ENCODE measurements around the gene FAM20C. TPM values are rescaled to one million over a fixed set of nuclear protein-coding genes. Genes with fewer than 3 reads are reported as not detected.

FAM20C gene
- total RNA-seq, 1 donor from 2014 or later = 10.0 TPM

Other genes starting within 250 kb of the FAM20C start
- not detected in 2 replicates for gene FOXL3, start 97.6 kb downstream of the FAM20C start, total RNA-seq

Data from astrocyte (in vitro differentiated cells and primary cell).